H1 (cell line): ENCODE measurements around the gene SERPINB2. TPM values are rescaled to one million over a fixed set of nuclear protein-coding genes. Genes with fewer than 3 reads are reported as not detected.

Experiments
- CTCF ChIA-PET: fragments of 300-600 bp; sonication (Branson Sonifier 250); formaldehyde crosslinking; loops from one replicate; lab custom pipeline; 2021; ENCODE audit not compliant: partially characterized antibody; lab: Charles Lee
- POLR2A ChIA-PET: fragments of 300-600 bp; sonication (Branson Sonifier 250); formaldehyde crosslinking; loops from one replicate; lab custom pipeline; 2021; ENCODE audit warnings: inconsistent platforms; ENCODE audit not compliant: partially characterized antibody; lab: Charles Lee
- DNase-seq, 2 experiments: peaks; one replicate each; pipeline versions ENCODE4 v3.0.0 to v3.0.0-alpha.2; 2010 to 2022; ENCODE audit warnings: low spot score in 2 of 2, low read depth in 1 of 2, mixed read lengths in 1 of 2
- FAIRE-seq: peaks from 2 replicates; lab custom pipeline; 2011; peaks lifted over from hg19 to GRCh38; lab: Jason Lieb, UNC
- H2AFZ ChIP-seq: 2 replicates; pipeline ENCODE4 v1.8.1; 2012; ENCODE audit warnings: low read length, inconsistent platforms
- H2AK5ac ChIP-seq: 2 replicates; pipeline ENCODE4 v1.6.1; 2013; ENCODE audit warnings: low read depth, low read length
- H2BK120ac ChIP-seq: replicated peaks from 2 replicates; pipeline ENCODE3; 2013; ENCODE audit warnings: low read depth, low read length, inconsistent platforms
- H2BK12ac ChIP-seq: 2 replicates; pipeline ENCODE4 v1.6.1; 2013; ENCODE audit warnings: low read depth, low read length
- H2BK15ac ChIP-seq: 2 replicates; pipeline ENCODE4 v1.6.1; 2013; ENCODE audit warnings: low read length
- H2BK20ac ChIP-seq: 2 replicates; pipeline ENCODE4 v1.6.1; 2013; ENCODE audit warnings: low read length
- H2BK5ac ChIP-seq: 2 replicates; pipeline ENCODE4 v1.6.1; 2013; ENCODE audit warnings: low read depth, low read length
- H3K14ac ChIP-seq: 2 replicates; pipeline ENCODE4 v1.6.1; 2013; ENCODE audit warnings: inconsistent platforms; ENCODE audit not compliant: insufficient read length
- H3K18ac ChIP-seq: 2 replicates; pipeline ENCODE4 v1.6.1; 2013; ENCODE audit warnings: low read length; ENCODE audit errors: extremely low read depth
- H3K23ac ChIP-seq: 2 replicates; pipeline ENCODE4 v1.6.1; 2013; ENCODE audit warnings: inconsistent platforms; ENCODE audit not compliant: insufficient read length
- H3K23me2 ChIP-seq: 2 replicates; pipeline ENCODE4 v1.6.1; 2013; ENCODE audit warnings: low read depth, low read length
- H3K27ac ChIP-seq: 2 replicates; pipeline ENCODE4 v1.6.1; 2011; ENCODE audit warnings: low read depth, low read length, inconsistent platforms
- H3K27me3 ChIP-seq, 4 experiments: replicated peaks in 1 of 4; 1 replicate in 1 of 4; 2 replicates in 3 of 4; pipeline versions ENCODE4 v1.6.1 to v1.8.1; 2011 to 2013; ENCODE audit warnings: low read length in 3 of 4, mild to moderate bottlenecking in 3 of 4, inconsistent platforms in 2 of 4, mixed read lengths in 2 of 4, moderate library complexity in 1 of 4; ENCODE audit not compliant: control insufficient read depth in 3 of 4, insufficient read depth in 3 of 4; ENCODE audit errors: extremely low read depth in 1 of 4
- H3K36me3 ChIP-seq, 4 experiments: 2 replicates each; pipeline versions ENCODE4 v1.6.1 to v1.8.1; 2011 to 2013; ENCODE audit warnings: mild to moderate bottlenecking in 4 of 4, low read length in 3 of 4, moderate library complexity in 2 of 4, control low read depth in 1 of 4, inconsistent platforms in 1 of 4; ENCODE audit not compliant: insufficient read depth in 4 of 4, control insufficient read depth in 2 of 4
- H3K4ac ChIP-seq: replicated peaks from 2 replicates; pipeline ENCODE3; 2013; ENCODE audit warnings: low read length, low read depth, mixed read lengths, inconsistent platforms; ENCODE audit not compliant: insufficient read length
- H3K4me1 ChIP-seq, 4 experiments: replicated peaks in 1 of 4; 1 replicate in 1 of 4; 2 replicates in 3 of 4; pipeline versions ENCODE4 v1.6.1 to v1.8.1; 2011 to 2013; ENCODE audit warnings: low read length in 3 of 4, inconsistent platforms in 2 of 4, mixed read lengths in 1 of 4; ENCODE audit not compliant: insufficient read depth in 4 of 4, control insufficient read depth in 3 of 4
- H3K4me2 ChIP-seq, 2 experiments: 2 replicates each; pipeline versions ENCODE4 v1.6.1 to v1.8.1; 2011 to 2013; ENCODE audit warnings: low read depth in 2 of 2, low read length in 2 of 2, control low read depth in 1 of 2, inconsistent platforms in 1 of 2, mild to moderate bottlenecking in 1 of 2; ENCODE audit not compliant: insufficient read depth in 1 of 2
- H3K4me3 ChIP-seq, 4 experiments: fragments of 200-600, 300-600 bp in 1 of 4; sonication (generic), shearing (Covaris generic), sonication (Bioruptor Twin) in 1 of 4; 2 replicates each; pipeline versions ENCODE4 v1.5.1 to v1.8.1; 2011 to 2016; ENCODE audit warnings: low read length in 4 of 4, low read depth in 3 of 4, control low read depth in 2 of 4, inconsistent platforms in 2 of 4, mild to moderate bottlenecking in 2 of 4, mixed read lengths in 1 of 4, moderate library complexity in 1 of 4; ENCODE audit not compliant: insufficient read depth in 2 of 4; ENCODE audit errors: extremely low read depth in 1 of 4
- H3K56ac ChIP-seq: replicated peaks from 2 replicates; pipeline ENCODE3; 2013; ENCODE audit warnings: low read depth, mild to moderate bottlenecking, mixed read lengths, low read length, inconsistent platforms; ENCODE audit not compliant: insufficient read length
- H3K79me1 ChIP-seq: 2 replicates; pipeline ENCODE4 v1.6.1; 2013; ENCODE audit warnings: low read depth, low read length, control low read depth
- H3K79me2 ChIP-seq, 2 experiments: 2 replicates each; pipeline versions ENCODE4 v1.6.1 to v1.8.1; 2012 to 2013; ENCODE audit warnings: low read length in 2 of 2, mild to moderate bottlenecking in 2 of 2, inconsistent platforms in 1 of 2; ENCODE audit not compliant: insufficient read depth in 2 of 2, control insufficient read depth in 1 of 2
- H3K9ac ChIP-seq, 4 experiments: replicated peaks in 1 of 4; 1 replicate in 1 of 4; 2 replicates in 3 of 4; pipeline versions ENCODE4 v1.6.1 to v1.8.1; 2011 to 2013; ENCODE audit warnings: low read depth in 3 of 4, low read length in 3 of 4, control low read depth in 2 of 4, mild to moderate bottlenecking in 2 of 4, moderate library complexity in 2 of 4, inconsistent platforms in 1 of 4; ENCODE audit errors: extremely low read depth in 1 of 4
- H3K9me3 ChIP-seq, 2 experiments: 2 replicates each; pipeline versions ENCODE4 v1.6.1 to v1.8.1; 2012 to 2013; ENCODE audit warnings: mild to moderate bottlenecking in 2 of 2, moderate library complexity in 2 of 2, control low read depth in 1 of 2, inconsistent platforms in 1 of 2, low read depth in 1 of 2, low read length in 1 of 2, mixed read lengths in 1 of 2; ENCODE audit not compliant: insufficient read depth in 2 of 2
- H4K20me1 ChIP-seq, 2 experiments: replicated peaks in 1 of 2; 2 replicates each; pipeline versions ENCODE3 to v1.8.1; 2011 to 2013; ENCODE audit warnings: inconsistent platforms in 2 of 2, low read length in 2 of 2, mild to moderate bottlenecking in 1 of 2; ENCODE audit not compliant: insufficient read depth in 2 of 2, control insufficient read depth in 1 of 2
- H4K5ac ChIP-seq: 2 replicates; pipeline ENCODE4 v1.6.1; 2013; ENCODE audit warnings: low read length, low read depth, mixed read lengths, inconsistent platforms; ENCODE audit not compliant: insufficient read length
- H4K8ac ChIP-seq: 2 replicates; pipeline ENCODE4 v1.8.0; 2013; ENCODE audit warnings: mild to moderate bottlenecking, moderate library complexity, low read length, inconsistent platforms; ENCODE audit not compliant: insufficient read depth; ENCODE audit errors: extremely low read depth
- H4K91ac ChIP-seq: replicated peaks from 2 replicates; pipeline ENCODE3; 2013; ENCODE audit warnings: low read length, mixed read lengths, inconsistent platforms; ENCODE audit not compliant: insufficient read length
- ATF2 ChIP-seq: IDR thresholded peaks from 2 replicates; pipeline ENCODE4 v1.6.1; 2012; ENCODE audit warnings: low read length, inconsistent platforms
- BACH1 ChIP-seq: IDR thresholded peaks from 2 replicates; pipeline ENCODE4 v1.6.1; 2012; ENCODE audit warnings: low read length, improper control_type of control experiment
- CBX5 ChIP-seq: fragments of 300-800, 300-1000 bp; sonication (generic); IDR thresholded peaks from 2 replicates; pipeline ENCODE4 v1.7.1; 2016; ENCODE audit warnings: antibody characterized with exemption, low read length, low read depth
- CBX8 ChIP-seq: fragments of 300-800, 300-1000 bp; sonication (generic); IDR thresholded peaks from 2 replicates; pipeline ENCODE4 v1.7.1; 2016; ENCODE audit warnings: low read depth, low read length, borderline replicate concordance
- GABPA ChIP-seq: IDR thresholded peaks from 2 replicates; pipeline ENCODE4 v1.6.1; 2011; ENCODE audit warnings: mild to moderate bottlenecking, low read length, moderate library complexity, borderline replicate concordance; ENCODE audit not compliant: insufficient read depth
- JUND ChIP-seq: IDR thresholded peaks from 2 replicates; pipeline ENCODE4 v1.6.1; 2011; ENCODE audit warnings: mild to moderate bottlenecking, improper control_type of control experiment, low read length
- KDM4A ChIP-seq: IDR thresholded peaks from one replicate; pipeline ENCODE4 v1.7.1; 2012; ENCODE audit warnings: low read depth, mild to moderate bottlenecking, moderate library complexity, low read length, inconsistent platforms; ENCODE audit not compliant: severe bottlenecking
- SUZ12 ChIP-seq: fragments of 200-600 bp; sonication (generic); IDR thresholded peaks from 2 replicates; pipeline ENCODE4 v1.6.1; 2012; ENCODE audit warnings: mild to moderate bottlenecking, inconsistent platforms, low read length, moderate library complexity, mixed read lengths
- WGBS, 2 experiments: shearing (Covaris generic) in 1 of 2; methylation state at CpG; one replicate each; pipeline versions ENCODE4 v1.1.6 to v1.1.7; 2013 to 2015; ENCODE audit warnings: low lambda C conversion rate in 2 of 2, mixed read lengths in 2 of 2, inconsistent platforms in 1 of 2, low coverage in 1 of 2, missing lambda C conversion rate in 1 of 2; ENCODE audit not compliant: insufficient replicate concordance in 2 of 2, insufficient coverage in 1 of 2, insufficient read length in 1 of 2; ENCODE audit errors: extremely low coverage in 1 of 2, missing lambda C conversion rate in 1 of 2; 5-methylcytosine and 5-hydroxymethylcytosine counted together
- polyA plus RNA-seq, 7 experiments: library from polyadenylated mRNA; depleted of rRNA in 3 of 7; stranded (reverse) in 5 of 7; unstranded in 2 of 7; fragments of >200 nt in 5 of 7; fragments of 200-250 nt in 2 of 7; gene quantifications; 1 replicate in 5 of 7; 2 replicates in 1 of 7; 4 replicates in 1 of 7; pipeline versions ENCODE4 v1.2.1 to v1.2.3, GENCODE V29; 2011 to 2013; ENCODE audit warnings: missing spikeins in 2 of 7, mixed read lengths in 2 of 7
- total RNA-seq: library from RNA; stranded (reverse); fragmentation: NEBNext Ultra II Directional; extraction: Animal tissue kit (Norgen Biotek cat#: 25700); gene quantifications from 2 replicates; pipeline ENCODE4 v1.2.1, GENCODE V29; 2021

The SERPINB2 gene
- total and polyA plus RNA-seq, 2 of the 8 experiments (the other 6 are each of a cell fraction or from before 2014, with no cell fraction given): not detected

DNA sequence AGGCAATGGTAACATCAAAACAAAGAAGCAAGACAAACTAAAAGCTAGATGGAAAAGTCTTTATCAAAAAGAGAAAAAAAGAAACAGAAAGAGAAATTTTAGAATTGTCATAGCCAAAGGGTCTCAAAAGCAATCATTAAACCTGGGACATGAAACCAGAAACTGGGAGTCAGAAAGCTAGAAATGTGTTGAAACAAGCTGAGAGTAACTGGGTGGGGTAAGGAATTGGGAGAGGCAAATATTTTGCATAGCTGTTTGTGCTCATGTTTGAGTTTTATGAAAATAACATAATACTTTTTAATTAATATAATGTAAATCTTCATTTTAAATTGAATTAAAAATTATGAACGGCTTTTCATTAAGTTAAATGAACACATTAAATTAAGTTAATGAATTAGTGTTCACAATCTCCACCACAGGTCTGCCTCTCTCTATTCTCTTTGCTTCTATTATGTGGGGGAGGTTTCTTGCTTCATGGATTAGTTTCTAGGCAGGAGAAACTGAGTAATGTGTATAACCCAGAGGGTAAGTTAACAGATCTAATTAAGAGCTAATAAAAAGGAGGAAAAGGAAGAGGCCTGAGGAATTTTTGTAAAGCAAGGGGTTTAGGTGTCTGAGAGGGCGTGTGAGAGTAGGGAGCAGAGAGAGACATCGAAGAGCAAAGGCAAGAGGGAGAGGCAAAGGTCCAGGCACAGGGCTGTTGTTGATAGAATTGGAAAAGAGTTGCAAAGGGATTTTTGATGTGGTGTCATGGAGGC lies 20.0 kb upstream of the SERPINB2 start:
- no peak for FAIRE-seq
- no peak overlapping the region for H2BK20ac ChIP-seq
- H3K27me3 ChIP-seq: no peaks in the 10 kb centered on the region
- ChIA-PET POLR2A (no interaction called here), CTCF (interaction anchor here (0.7 to 2.5 kb wide), 6 partner anchors 13 to 542 kb away, joined by 3 to 7 read pairs (median 4); no protein-coding TSS in a partner anchor)
- no peaks in the 10 kb centered on the region; a peak in 1 of 8 replicates for H3K36me3 ChIP-seq
- no peak overlapping the region for H2AK5ac ChIP-seq
- H2AFZ ChIP-seq: no peak overlapping the region; the same call in 1 of the 2 replicates
- H2BK12ac ChIP-seq: no peak overlapping the region
- H3K23me2 ChIP-seq: no peaks in the 10 kb centered on the region
- no peak overlapping the region for H4K91ac ChIP-seq
- H3K4me3 ChIP-seq: no peak overlapping the region
- H3K4ac ChIP-seq: no peak overlapping the region
- no peak for DNase-seq
- H3K9ac ChIP-seq: no peak overlapping the region
- H3K9me3 ChIP-seq: no peaks in the 10 kb centered on the region
- H3K79me1 ChIP-seq: no peaks in the 10 kb centered on the region
- H2BK120ac ChIP-seq: no peak overlapping the region
- TF ChIP-seq KDM4A (no peak), GABPA (no peak), ATF2 (no peak), JUND (no peak), SUZ12 (no peak), BACH1 (no peak), CBX5 (no peak), CBX8 (no peak)
- no peak overlapping the region for H2BK5ac ChIP-seq
- H3K18ac ChIP-seq: no peak overlapping the region
- H4K5ac ChIP-seq: no peak overlapping the region
- H3K27ac ChIP-seq: no peak overlapping the region
- H3K4me1 ChIP-seq: no peaks in the 10 kb centered on the region
- H4K8ac ChIP-seq: no peak overlapping the region
- H3K4me2 ChIP-seq: no peak overlapping the region
- H4K20me1 ChIP-seq: no peaks in the 10 kb centered on the region
- H3K56ac ChIP-seq: no peak overlapping the region
- H3K79me2 ChIP-seq: no peaks in the 10 kb centered on the region
- no peak overlapping the region for H3K23ac ChIP-seq
- WGBS, 2 experiments: 87% methylated on average over 3 of the region's 3 CpGs; no CpG with 5 or more reads in 1 of the 2 experiments
- no peak overlapping the region for H3K14ac ChIP-seq
- no peak overlapping the region for H2BK15ac ChIP-seq
